Esophagus mucosa (tissue), 1 donor: ENCODE results near the gene PTPN9. TPM values are rescaled to one million over a fixed set of nuclear protein-coding genes. Genes with fewer than 3 reads are reported as not detected.
"Not testable (repeated sequence)": the region's sequence is repeated elsewhere in the genome, so short reads cannot be mapped to it uniquely, and the experiment has no call there.

Experiments used
- ATAC-seq: fragments of 200-7000 bp; cut with Tn5 transposase; one replicate; pipeline ENCODE4 v1.9.1; 2020
- total RNA-seq: library from RNA; stranded (reverse); gene quantifications from one replicate; pipeline ENCODE4 v1.2.4, GENCODE V29; 2023
- donor health status: DM: yes; HTN: yes; CAD: no.

Gene PTPN9
- total RNA-seq = 13.6 TPM

DNA sequence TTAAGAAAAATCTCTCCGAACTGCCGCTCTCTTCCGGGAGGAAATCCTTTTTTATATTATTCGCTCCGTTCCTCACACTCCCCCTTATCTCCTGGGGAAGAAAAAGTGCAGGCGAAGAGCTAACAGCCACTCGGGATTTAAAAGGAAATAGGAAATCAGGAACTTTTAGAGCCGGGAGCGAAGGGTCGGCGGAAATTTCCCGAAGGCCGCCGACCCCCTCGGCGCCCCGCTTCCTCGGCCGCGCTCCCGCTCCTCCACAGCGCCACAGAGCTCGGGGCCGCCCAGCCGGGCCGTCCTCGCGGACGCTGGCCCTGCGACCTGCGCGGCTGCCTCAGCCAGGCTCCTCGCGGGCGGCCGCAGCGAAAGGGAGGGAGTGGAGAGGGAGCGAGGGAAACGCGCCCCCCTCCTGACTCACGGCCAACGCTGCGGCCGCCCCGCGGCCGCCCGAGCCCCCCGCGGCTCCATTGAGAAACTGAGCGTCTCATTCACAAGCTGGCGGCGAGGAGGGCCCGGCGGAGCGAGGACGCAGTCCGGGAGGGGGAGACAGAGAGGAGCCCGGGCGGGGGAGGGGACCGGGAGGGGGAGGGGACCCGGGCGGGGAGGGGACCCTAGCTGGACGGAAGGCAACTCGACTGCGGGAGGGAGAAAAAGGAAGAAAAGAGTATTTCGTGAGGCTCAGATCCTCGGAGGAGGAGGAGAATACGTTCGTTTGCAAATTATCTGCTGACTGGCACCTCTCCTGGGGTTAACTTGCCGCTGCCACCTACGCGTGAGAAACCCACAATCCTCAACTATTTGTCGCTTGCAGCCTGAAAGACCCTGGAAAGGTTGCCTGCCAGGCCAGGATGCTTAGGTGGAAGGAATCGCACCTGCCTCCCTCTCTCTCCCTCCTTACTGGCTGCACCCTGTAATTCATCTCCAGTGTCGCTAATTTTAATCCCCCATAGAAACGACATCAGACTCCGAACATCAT is at the start of gene PTPN9:
PTPN9 (minus strand) TSS at position 368 of the 973 bp plus-strand sequence. CDS start 539 bp downstream, outside the sequence.
- ATAC-seq = peak; percentile 74

DNA sequence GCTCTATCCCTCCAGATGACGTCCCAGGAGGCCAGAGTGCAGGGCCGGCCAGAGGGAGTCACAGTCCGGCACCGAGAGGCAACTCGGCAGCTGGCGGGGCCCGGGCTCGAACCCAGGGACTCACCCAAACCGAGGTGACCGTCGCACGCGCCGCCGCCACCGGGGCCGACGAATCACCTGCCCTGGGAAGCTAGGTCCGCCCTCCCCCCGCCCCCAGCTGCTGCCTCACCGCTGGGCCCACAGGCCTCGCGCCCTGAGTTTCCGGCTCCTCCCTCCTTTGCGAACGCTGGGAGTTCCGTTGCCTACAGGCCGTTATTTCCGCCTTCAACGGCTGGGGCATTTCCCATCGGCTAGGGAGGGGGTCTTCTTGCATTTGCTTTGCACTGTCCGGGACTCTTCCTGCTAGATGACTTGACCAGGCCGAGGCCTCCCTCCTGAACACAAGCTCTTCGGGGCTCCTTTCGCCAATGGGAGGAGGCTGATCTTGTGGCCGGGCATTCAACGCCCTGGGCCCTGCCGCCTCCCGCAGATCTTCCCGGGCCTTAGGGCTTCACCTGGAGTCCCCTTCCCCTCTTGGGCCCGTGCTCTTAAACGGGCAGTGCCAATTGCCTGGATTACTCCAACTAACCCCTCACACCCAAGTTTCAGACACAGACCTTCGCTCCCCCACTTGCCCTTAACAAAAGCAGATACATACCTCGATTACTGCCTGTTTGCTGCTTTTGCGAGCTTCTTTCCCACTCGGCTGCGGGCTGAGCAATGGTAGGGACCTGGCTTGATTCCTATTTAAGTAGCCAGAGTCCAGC is 46.6 kb upstream of the PTPN9 start, which contains the start of gene SNUPN:
SNUPN (minus strand) TSS at position 184 of the 806 bp plus-strand sequence. CDS start 4,674 bp downstream, outside the sequence.
- ATAC-seq = peak; percentile 92

DNA sequence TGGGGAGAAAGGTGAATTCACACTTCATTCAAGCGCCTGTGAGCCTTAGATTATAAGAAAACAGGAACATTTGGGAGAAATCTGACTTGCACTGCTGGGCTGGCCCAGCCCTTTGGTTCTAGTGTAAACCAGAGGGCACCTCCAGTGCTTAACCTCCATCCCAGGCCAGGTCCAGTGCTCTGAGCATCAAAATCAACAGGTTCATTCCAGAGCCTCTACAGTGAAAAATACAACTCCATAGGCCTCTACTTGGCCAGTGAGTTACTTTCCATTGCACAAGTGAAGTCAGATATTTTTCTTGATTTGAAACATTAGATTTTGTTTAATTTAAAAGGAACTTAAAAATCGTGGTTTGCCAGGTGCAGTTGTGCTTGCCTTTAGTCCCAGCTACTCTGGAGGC is 43.4 kb upstream of the PTPN9 start:
- ATAC-seq = no peak

DNA sequence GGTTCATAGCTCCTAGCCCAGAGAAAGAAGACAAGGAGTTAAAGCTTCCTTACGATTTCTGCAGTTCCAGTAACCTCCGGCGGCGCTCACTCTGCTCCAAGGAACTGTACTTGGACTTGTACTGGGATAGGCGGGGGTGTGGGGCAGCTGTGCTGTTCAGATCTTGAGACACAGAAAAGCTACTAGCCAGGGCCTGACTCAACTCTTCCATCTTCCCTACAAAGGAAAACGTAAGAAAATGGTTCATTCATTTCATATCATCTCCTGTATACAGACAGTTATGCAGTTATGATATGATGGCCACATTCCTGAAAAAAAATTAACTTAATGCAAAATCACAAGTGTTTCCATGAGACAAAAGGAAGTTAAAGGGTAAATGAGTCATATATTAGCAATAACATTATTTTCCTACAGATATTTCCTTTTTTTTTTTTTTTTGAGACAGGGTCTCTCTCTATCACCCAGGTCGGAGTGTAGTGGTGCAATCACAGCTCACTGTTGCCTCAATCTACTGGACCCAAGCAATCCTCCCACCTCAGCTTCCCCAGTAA is 41.8 kb upstream of the PTPN9 start:
- peak; percentile 50 for ATAC-seq

DNA sequence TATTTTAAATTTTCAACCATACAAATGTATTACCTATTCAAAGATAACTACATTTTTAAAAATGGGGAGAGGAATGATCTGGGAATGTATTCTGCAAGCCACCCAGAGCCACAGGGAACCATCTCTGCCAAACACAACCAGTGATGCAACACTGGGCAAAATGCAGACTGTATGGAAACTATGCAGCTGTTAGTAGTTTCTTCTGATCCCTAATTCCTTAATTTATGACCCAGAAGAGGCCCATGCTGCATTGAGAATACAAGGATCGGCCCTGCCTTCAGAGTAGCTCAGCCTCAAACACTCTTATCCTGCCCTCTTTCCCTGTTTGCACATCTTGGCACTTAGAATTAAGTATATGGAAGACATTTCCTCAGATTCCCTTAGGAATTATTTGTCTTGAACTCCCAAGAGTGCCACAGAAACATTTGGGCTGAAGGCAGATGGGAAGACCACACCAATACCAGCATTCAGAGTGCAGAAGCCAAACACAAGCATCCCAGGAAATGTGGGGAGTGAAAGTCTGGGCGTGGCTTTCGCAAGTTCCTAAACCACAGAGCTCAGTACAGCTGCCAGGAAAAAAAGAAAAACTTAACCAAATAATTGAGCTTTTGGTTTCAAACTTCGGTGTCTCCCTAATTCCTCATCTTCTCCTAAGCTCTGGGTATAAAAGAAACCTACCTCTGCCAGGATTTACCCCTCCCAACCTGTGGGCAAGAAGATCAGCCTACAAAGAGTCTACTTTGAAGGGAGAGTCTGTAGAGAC is 41.1 kb upstream of the PTPN9 start:
- no peak for ATAC-seq

DNA sequence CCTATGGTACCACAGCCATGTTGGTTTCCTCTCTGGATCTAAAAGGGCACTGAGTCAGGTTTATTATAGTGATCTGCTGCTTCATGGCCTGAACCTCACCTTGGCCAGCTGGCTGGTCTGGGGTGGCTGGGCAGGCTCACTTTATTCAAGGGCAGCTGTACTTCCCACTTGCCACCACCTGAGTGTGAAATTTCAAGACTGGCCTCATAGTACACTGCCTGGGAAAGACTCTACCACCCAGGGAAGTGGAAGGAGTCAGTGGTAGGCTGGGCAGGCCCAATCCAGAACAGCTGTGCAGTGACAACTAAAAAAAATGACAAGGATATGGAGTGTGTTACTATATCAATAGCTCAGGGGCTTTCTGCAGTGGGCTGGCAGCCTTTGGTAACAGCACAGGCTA is 37.7 kb upstream of the PTPN9 start:
- no peak for ATAC-seq

DNA sequence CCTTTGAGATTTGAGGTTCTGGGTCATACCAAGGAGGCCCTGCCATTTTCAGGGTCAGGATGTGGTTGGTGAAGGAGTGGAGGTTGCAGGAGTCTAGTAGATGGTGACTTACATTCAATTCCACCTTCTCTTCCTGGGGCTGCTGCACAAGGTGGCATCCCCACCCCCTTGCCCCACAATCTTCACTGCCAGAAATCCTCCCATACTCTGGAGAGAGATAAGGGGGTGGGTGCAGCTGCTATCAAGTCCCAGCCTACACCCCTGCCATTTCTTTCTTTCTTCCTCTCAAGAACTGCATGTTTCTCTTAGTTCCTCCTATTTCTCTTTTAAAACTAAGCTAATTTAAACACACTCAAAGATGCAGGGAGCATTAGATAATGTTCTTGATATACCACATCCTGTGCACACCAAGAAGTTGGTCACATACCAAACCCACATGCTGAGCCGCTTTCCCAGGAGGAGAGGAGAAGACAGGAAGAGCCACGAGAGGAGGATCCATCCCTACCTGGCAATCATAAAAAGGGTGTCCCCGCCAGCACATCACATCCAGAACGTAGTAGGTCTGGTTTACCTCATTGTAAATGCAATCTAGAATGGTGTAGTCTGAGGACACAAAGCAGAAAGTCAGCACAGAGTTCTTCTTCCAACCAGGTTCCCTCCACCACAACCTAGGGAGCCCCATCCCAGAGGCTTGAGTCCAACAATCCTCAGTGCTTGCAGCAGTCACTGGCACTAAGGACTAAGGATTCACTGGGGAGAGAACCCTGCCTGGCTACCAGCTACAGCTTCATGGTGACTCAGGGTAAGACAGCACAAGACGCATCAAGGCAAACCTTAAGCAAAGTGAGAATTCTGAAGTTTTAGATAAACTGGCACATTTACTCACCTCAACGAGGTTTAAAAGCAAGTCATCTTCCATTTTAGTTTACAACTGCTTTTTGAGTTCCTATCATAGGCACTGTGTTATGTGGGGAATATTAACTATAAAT is 27.9 kb upstream of the PTPN9 start:
- ATAC-seq = no peak

DNA sequence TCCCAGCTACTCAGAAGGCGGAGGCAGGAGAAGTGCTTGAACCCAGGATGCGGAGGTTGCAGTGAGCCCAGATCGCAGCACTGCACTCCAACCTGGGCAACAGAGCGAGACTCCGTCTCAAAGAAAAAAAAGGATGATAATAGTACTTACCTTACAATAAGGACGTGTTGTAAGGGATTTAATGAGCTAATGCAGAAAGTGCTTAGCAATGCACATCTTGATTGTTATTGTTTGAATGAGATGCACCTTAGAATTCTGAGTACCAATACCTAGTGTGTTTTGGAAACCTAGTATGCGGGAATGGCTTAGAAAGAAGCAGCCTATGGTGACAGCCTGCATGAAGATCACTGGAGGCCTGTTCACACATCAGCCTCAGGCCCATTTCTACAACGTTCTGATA is 26.9 kb upstream of the PTPN9 start:
- ATAC-seq = no peak

DNA sequence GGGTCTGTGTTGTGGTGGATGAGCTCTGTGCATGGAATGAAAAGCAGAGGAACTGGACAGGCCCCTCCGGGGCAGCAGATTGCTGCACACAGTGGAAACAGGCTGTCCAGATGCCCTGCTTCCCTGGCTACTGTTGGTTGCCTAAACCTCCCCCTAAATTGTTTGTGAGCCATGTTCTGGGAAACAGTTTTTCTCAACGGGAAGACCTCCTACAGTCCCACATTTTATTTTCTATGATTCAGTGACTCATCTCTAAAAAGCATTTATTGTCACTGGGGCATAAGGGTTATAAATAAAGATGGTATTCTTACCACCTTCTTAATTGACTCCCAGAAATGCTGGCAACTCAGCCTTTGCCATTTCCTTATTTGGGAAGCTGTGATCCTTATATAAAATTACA is 20.3 kb upstream of the PTPN9 start:
- ATAC-seq = no peak

DNA sequence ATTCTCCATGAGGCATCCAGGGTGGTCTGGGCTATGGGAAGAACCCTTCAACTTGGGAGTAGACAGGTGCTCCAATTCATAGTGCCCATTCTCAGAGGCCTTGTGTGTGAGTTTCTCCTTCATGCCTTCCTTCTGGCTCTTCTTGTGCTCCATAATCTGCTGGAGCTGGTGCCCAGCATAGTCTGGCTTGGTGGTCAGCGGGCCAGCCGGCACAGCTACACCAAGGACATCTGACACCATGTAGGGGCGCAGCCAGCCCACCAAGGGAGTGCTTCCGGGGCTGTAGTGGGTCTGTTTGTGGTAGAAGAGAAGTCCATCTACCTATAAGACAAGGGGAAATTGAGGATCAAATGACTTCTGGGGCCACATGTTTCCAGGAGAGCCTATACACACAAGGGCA is 19.2 kb upstream of the PTPN9 start:
- no peak for ATAC-seq

DNA sequence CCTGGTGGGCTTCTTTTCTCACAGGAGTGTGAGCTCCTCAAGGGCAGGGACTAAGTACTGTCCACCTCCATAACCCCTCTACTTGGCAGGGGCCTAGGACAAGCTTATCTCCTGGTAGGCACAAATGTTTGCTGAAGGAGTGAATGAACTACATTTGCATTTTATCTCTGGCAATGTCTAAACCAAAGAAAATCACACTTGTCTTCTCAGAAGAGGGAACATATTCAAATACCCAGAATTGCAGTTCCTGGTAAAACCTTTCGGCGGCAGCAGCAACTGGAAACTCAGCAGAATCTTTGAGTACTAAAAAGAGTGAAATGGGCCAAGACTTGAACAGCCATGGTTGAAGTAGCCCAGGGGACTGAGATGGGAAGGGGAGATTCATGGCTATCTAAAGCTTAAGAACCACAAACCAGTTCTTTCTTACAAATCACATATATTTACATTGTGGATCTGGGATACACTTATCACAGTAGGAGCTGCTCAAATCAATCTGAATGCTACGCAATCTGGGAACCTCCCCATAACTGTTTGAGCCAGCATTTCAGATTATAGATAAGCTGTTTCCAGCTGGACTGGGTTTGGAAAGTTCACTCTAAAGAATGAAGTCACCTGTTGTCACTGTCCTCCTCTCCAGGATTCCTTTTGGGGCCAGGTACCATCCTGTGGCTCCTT is 18.7 kb upstream of the PTPN9 start:
- no peak for ATAC-seq

DNA sequence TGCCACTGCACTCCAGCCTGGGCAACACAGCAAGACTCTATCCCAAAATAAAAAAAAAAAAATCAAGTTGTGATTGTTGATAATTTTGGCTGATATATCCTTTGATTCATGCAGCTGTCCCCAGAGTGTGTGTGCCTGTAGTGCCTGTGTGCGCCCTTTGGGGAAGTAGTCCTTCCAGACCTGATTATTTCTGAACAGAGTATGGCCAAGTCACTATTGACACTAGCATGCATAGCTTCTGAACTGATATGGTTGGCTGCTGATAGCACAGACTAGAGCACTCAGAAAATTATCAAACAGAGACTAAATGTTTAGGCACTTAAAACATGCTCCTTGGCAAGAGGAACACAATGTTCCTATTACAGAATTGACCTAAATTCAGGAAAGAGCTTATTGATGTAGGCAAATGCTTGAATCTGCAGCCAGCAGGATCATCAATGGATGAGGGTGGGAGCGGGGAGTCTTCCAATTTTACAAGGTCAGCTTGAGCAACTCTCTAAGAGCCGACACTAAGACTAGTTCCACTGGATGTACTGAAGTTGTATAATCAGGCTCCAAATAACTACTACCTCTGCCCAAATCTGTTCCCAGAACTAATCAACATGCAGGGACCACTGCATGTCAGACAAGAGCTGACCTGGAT is 17.7 kb upstream of the PTPN9 start:
- no peak for ATAC-seq

DNA sequence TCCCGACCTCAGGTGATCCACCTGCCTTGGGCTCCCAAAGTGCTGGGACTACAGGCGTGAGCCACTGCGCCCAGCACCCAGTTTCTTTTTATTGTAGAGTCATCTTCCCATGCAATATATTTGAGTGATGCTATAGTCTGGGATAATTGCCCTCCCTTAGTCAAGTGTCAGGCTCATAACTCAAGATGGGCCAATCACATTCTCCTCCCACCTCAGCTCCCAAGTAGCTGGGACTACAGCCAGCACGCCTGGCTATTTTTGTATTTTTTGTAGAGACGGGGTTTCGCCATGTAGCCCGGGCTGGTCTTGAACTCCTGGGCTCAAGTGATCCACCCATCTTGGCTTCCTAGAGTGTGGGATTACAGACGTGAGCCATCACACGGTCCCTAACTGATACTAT is 15.2 kb upstream of the PTPN9 start:
- no peak for ATAC-seq

DNA sequence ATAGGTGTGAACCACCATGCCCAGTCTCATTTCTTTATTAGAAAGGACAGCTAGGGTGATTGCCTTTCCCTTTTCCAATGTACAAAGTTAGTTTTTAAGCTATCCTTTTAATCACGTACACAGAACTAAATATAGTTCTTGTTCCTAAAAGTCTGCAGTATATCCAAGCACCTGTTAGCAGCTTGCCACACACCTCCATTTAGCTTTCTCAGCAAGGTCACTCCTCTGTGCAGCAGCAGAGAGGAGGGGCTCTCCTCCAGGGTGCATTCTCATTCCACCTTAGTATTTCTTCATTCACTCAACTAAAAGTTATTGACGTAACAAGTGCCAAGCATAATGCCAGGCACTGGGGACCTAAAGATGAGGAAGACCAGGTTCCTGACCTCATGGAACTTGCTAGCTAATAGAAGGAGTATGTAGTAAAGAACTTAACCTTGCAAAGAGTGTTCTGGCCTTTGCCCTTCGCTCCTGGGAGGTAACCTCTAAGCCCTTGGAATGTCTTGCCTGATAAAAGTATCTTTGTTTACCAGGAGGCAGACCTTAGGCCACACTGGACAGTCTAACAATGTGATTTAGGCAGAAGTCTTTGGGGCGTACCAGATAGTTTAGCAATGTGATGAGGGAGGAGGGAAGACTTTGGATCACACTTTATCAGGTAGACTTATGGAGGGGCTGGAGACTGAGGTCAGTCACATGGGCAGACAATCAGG is 12.7 kb upstream of the PTPN9 start:
- no peak for ATAC-seq

DNA sequence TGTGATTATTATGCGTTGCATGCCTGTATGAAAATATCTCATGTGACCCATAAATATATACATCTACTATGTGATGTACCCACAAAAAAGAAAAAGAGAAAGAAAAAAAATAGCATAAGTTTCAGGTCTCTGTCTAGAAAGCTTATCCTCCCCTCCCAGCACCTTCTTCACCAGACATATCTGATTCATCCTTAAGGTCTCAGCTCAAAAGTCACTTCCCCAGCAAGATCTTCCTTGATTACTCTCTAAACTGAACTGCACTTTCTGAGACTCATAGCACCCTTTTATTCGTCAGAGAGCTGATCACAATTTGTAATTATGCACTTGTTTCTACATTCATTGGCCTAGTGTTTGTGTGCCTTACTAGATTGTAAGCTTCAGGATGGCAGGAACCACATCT is 11.1 kb upstream of the PTPN9 start:
- ATAC-seq = no peak

DNA sequence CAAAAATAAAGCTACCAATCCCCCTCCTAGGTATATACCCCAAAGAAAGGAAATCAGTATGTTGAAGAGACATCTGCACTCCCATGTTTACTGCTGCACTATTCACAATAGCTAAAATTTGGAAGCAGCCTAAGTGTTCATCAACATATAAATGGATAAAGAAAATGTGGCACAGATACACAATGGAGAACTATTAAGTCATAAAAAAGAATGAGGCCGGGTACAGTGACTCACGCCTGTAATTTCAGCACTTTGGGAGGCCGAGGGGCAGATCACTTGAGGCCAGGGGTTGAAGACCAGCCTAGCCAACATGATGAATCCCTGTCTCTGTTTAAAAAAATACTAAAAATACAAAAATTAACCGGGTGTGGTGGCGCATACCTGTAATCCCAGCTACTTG is 10.0 kb upstream of the PTPN9 start:
- no peak for ATAC-seq

DNA sequence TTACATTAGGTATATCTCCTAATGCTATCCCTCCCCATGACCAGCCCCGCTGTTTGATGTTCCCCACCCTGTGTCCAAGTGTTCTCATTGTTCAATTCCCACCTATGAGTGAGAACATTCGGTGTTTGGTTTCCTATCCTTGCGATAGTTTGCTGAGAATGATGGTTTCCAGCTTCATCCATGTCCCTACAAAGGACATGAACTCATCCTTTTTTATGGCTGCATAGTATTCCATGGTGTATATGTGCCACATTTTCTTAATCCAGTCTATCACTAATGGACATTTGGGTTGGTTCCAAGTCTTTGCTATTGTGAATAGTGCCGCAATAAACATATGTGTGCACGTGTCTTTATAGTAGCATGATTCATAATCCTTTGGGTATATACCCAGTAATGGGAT is 7.3 kb upstream of the PTPN9 start:
- not testable (repeated sequence) for ATAC-seq

DNA sequence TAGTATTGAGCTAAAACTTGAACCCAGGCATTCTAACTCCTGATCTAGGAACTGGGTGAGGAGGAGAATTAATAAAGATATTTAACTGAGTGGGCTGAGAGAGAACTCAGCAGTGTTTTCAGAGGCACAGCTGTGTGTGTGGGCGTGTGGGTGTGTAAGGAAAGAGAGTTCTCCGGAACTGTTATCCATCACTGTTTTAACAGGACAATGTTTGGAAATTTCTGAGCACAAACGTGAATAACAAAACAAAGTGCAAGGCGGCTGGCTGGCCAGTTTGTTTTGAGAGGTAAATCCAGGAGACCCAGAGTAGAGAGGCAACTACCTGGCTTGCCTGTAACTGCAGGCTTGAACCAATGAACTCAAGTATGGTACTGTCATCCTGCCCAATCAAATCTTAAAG is 5.0 kb upstream of the PTPN9 start:
- no peak for ATAC-seq

DNA sequence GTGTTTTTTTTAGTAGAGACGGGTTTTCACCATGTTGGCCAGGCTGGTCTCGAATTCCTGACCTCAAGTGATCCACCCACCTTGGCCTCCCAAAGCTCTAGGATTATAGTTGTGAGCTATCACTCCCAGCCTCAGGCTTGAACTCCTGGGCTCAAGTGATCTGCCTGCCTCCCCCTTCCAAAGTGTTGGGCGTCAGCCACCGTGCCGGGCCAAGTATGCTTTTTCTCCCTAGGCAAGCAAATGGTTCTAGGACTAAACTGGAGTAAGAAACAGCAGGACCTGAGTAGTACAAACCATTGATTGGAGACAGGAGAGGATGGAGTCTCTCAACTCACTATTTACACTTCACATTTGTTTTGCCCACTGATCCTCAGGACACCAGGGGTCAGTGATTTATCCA is 4.6 kb upstream of the PTPN9 start:
- ATAC-seq = no peak
